GM19468 (cell line): Measurements from ENCODE around the gene ACOT7.

Source experiments
- ATAC-seq: cut with Tn5 transposase; IDR thresholded peaks from one replicate; pipeline ENCODE4 v1.9.1; 2021; ENCODE audit warnings: mild to moderate bottlenecking, moderate library complexity, moderate number of reproducible peaks; ENCODE audit not compliant: unreplicated experiment; ENCODE audit errors: extremely low read depth

Gene ACOT7

DNA sequence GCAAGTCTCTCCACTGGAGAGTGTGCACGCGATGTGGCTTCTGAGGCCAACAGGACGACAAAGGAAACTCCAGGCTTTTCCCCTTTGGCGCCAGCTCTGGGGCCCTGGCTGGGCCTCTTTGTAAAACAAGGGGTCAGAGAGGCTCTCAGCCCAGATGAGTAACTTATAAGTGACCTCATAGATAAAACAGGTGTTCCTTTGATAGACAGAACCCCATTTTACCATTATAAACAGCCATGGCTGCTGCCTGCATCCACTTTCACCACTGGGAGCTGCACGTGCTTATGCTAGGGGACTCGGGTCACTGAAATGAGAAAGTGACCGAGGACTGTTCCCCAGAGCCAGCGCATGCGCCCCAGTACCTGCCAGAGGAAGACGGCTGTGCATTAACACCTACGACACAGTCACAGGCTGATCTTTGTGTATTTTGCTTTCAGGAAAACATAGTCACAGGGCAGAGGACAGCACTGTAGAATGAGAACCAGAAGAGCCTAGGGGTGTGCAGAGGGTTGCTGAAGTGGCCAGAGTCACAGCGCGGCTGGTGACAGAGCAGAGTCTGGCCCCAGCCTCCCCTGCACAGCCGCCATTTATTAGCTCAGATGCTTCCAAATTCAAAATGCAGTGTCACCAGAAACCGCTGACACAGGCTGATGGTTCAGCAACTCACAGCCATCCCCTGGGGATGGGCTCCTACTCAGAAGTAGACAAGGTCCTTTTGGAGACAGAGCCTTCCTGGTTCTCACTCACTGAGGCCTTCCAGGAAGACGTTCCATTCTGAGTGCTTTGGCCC is 175.0 kb downstream of the ACOT7 start:
- ATAC-seq, result no peak
